HS-5 (cell line): Measurements from ENCODE around the gene NAB2.
"Not testable (repeated sequence)": the region's sequence is repeated elsewhere in the genome, so short reads cannot be mapped to it uniquely, and the experiment has no call there.

Experiments used
- DNase-seq: peaks from one replicate; pipeline ENCODE4 v3.0.0-alpha.2; 2012; ENCODE audit warnings: low read depth

Gene NAB2

GRCh38 chr12:57069523-57069922, 19.4 kb upstream of the NAB2 start:
- peak; percentile 33 for DNase-seq

GRCh38 chr12:57072661-57073060, 16.3 kb upstream of the NAB2 start:
- DNase-seq, result no peak

GRCh38 chr12:57073566-57074450, 15.1 kb upstream of the NAB2 start:
- not testable (repeated sequence) for DNase-seq

- peak; percentile 100 for DNase-seq
These were observed 10.2 kb upstream of the NAB2 start, which contains the start of gene NEMP1 for GRCh38 chr12:57078519-57079404. NEMP1 (minus strand) TSS chr12:57078791; CDS start chr12:57078745, 46 bp downstream.

- no peak for DNase-seq
These were observed 9.1 kb upstream of the NAB2 start for GRCh38 chr12:57079821-57080220.

GRCh38 chr12:57080855-57081254, 8.1 kb upstream of the NAB2 start:
- DNase-seq, result no peak

- DNase-seq, result no peak
These were observed 2.9 kb upstream of the NAB2 start for GRCh38 chr12:57085999-57086492.

GRCh38 chr12:57086493-57087009, 2.4 kb upstream of the NAB2 start:
- DNase-seq, result peak; percentile 35

GRCh38 chr12:57087010-57087690, 1.8 kb upstream of the NAB2 start:
- peak; percentile 52 for DNase-seq

- DNase-seq, result peak; percentile 87
These were observed 1.1 kb upstream of the NAB2 start for GRCh38 chr12:57087691-57088353.

GRCh38 chr12:57089271-57090245, 644 bp downstream of the NAB2 start:
- peak; percentile 31 for DNase-seq

GRCh38 chr12:57090490-57090889, 1.6 kb downstream of the NAB2 start:
- DNase-seq, result no peak

- DNase-seq, result no peak
These were observed 2.2 kb downstream of the NAB2 start for GRCh38 chr12:57090924-57091637.

GRCh38 chr12:57091638-57092528, 3.0 kb downstream of the NAB2 start:
- no peak for DNase-seq

GRCh38 chr12:57092529-57092862, 3.6 kb downstream of the NAB2 start:
- no peak for DNase-seq

GRCh38 chr12:57092876-57093414, 4.0 kb downstream of the NAB2 start:
- DNase-seq, result no peak

- no peak for DNase-seq
These were observed 4.7 kb downstream of the NAB2 start for GRCh38 chr12:57093415-57094207.
